ENCODE data around the gene INPPL1. TPM values are rescaled to one million over a fixed set of nuclear protein-coding genes. Genes with fewer than 3 reads are reported as not detected.

Gene INPPL1
- total and polyA plus RNA-seq, 4 donors, result 66.3 to 199 (median 91.6) TPM

DNA sequence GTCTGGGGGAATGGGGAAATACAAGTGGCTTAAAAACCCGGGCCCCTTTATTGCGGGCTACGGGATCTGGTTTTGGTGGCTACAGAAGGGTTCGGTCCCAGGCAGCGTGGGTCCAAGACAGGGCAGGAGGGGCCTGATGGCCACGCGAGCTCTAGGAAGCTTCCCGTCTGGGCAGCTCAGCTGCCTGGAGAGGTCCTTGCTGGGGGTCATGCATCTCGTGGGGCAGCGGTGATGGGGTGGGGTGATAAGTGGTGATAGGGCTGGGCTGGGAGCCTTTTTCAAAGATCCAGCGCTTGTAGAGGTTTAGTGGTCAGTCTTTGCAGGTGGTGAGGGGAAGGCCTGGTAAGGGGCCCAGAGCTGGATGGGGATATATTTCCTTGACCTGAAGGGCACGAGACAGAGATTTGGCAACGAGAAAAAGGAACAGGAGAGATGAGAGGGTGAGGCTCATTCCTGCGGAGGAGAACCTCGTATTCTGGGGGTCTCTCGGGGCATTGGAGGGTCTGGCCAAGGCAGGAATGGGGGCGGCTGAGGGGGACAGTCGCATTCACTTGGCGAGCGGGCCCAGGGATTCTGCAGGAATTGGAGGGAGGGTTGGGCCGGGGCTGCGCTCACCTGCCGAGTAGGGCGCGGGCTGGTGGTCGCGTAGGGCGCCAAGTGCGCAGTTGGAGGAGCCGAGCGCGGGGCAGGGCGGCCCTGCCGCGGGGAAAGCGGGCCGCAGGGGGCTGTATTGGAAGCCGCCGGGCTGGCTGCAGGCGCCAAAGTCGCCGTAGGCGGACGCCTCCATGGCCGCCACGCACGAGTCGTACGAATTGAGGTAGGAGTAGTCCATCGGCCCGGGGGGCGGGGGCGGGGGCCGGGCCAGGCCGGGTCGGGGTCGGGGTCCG is 18.8 kb downstream of the INPPL1 start:
- H3K36me3 ChIP-seq (ENCODE audit: control insufficient read depth in 4 of 4, insufficient read depth in 4 of 4, low read length in 4 of 4), result peaks cover 0 to 1% (median under 1%) of the 10 kb centered on the region in 4 donors
- no peaks in the 10 kb centered on the region for H3K9me3 ChIP-seq (ENCODE audit: control insufficient read depth in 4 of 4, insufficient read depth in 3 of 4, low read length in 3 of 4)
- no peak overlapping the region for H3K4me3 ChIP-seq
- TF ChIP-seq, protein P1, sequence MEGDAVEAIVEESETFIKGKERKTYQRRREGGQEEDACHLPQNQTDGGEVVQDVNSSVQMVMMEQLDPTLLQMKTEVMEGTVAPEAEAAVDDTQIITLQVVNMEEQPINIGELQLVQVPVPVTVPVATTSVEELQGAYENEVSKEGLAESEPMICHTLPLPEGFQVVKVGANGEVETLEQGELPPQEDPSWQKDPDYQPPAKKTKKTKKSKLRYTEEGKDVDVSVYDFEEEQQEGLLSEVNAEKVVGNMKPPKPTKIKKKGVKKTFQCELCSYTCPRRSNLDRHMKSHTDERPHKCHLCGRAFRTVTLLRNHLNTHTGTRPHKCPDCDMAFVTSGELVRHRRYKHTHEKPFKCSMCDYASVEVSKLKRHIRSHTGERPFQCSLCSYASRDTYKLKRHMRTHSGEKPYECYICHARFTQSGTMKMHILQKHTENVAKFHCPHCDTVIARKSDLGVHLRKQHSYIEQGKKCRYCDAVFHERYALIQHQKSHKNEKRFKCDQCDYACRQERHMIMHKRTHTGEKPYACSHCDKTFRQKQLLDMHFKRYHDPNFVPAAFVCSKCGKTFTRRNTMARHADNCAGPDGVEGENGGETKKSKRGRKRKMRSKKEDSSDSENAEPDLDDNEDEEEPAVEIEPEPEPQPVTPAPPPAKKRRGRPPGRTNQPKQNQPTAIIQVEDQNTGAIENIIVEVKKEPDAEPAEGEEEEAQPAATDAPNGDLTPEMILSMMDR (IDR thresholded peaks at IDR 0.05; ENCODE audit: control extremely low read depth, extremely low read depth), result no peak
- DNase-seq (no peak), ATAC-seq (ENCODE audit: insufficient read depth, low FRiP score) (no peak)
- H3K27ac ChIP-seq (ENCODE audit: low read depth in 1 of 2, low read length in 1 of 2), result no peak overlapping the region
- H3K4me1 ChIP-seq (ENCODE audit: control insufficient read depth in 5 of 5, insufficient read depth in 5 of 5, low read length in 5 of 5), result peaks cover 0 to 24% (median 10%) of the 10 kb centered on the region in 5 donors
- H3K27me3 ChIP-seq (ENCODE audit: control insufficient read depth in 3 of 3, insufficient read depth in 3 of 3, low read length in 2 of 3), result peaks cover 0 to 76% (median 69%) of the 10 kb centered on the region in 3 donors
- WGBS, 2 donors, result 15 to 21% methylated on average over 47 to 58 of the region's 58 CpGs
- no peak overlapping the region for H3K9ac ChIP-seq (ENCODE audit: insufficient read depth in 1 of 2, low read length in 2 of 2)

DNA sequence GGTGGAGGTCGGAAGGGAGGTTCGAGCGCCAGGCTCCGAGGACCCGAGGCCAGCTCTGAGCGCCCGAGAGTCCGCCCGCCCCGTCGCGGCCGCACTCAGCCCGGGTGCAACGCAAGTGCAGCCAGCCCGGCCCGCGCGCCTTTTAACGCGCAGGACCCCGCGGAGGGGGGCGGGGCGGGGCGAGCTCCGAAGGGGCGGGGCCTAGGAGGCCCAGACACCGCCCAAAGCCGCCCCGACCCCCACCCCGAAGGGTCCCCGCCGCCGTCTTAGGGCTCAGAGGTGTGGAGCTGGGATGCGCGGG is 19.4 kb downstream of the INPPL1 start, which contains the start of gene PHOX2A:
Gene PHOX2A (minus strand): TSS at position 117 of the 301 bp plus-strand sequence. CDS start 172 bp downstream, outside the sequence.
- Histone ChIP-seq H3K4me3 (no peak within 1 kb of the TSS), H3K9me3 (ENCODE audit: control insufficient read depth in 4 of 4, insufficient read depth in 3 of 4, low read length in 3 of 4) (no peaks in the 10 kb centered on the region), H3K36me3 (ENCODE audit: control insufficient read depth in 4 of 4, insufficient read depth in 4 of 4, low read length in 4 of 4) (no peaks in the 10 kb centered on the region), H3K27ac (ENCODE audit: low read depth in 1 of 2, low read length in 1 of 2) (no peak within 1 kb of the TSS), H3K27me3 (ENCODE audit: control insufficient read depth in 3 of 3, insufficient read depth in 3 of 3, low read length in 2 of 3) (peaks cover 0 to 80% (median 71%) of the 10 kb centered on the region in 3 donors), H3K9ac (ENCODE audit: insufficient read depth in 1 of 2, low read length in 2 of 2) (no peak within 1 kb of the TSS), H3K4me1 (ENCODE audit: control insufficient read depth in 5 of 5, insufficient read depth in 5 of 5, low read length in 5 of 5) (peaks cover 0 to 18% (median 10%) of the 10 kb centered on the region in 5 donors)
- TF ChIP-seq, protein P1 (IDR thresholded peaks at IDR 0.05; ENCODE audit: control extremely low read depth, extremely low read depth), result no peak
- 4 to 6% methylated on average over 24 to 37 of the region's 37 CpGs for WGBS, 2 donors
- ATAC-seq (ENCODE audit: insufficient read depth, low FRiP score) (no peak), DNase-seq (no peak)

DNA sequence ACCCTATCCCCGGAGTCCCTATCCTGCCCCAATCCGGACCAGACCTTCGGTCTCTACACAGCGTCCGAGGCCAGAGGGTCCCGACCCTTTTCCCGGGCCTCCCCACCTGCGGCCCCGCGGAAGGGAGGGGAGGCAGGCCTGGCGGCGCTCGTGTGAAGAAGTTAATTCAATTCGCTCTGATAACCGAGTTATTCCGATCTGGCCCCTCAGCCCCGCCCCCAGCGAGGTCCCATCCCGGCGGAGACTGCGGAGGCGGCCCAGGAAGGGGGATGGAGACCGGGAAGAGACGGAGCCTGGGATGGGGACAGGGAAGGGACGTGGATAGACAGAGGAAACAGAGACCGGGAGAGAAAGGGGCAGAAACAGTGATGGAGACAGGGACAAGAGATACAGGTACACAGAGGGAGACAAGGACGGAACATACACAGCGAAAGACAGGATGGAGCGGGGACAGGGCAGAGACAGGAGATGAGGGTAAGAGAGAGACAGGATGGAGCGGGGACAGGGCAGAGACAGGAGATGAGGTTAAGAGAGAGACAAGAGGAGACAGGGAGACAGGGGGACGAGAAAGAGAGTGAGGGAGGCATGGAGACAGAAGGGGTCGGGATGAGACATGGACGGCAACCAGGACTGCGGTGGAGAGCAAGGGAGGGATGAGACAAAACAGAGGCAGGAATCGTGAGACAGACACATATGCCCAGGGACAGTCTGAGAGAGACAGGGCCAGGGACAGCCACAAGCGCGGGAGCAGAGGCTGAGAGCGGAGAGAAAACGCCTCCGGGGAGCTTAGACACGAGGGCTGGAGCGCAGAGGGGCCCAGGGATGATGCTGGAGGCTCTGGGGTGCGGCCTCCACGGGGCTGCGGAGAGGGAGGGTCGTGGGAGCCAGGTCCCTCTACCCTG is 20.0 kb downstream of the INPPL1 start:
- Histone ChIP-seq H3K9ac (ENCODE audit: insufficient read depth in 1 of 2, low read length in 2 of 2) (no peak overlapping the region), H3K4me3 (no peak overlapping the region), H3K27ac (ENCODE audit: low read depth in 1 of 2, low read length in 1 of 2) (no peak overlapping the region), H3K4me1 (ENCODE audit: control insufficient read depth in 5 of 5, insufficient read depth in 5 of 5, low read length in 5 of 5) (peaks cover 0 to 12% (median 7%) of the 10 kb centered on the region in 5 donors), H3K27me3 (ENCODE audit: control insufficient read depth in 3 of 3, insufficient read depth in 3 of 3, low read length in 2 of 3) (peaks cover 0 to 80% (median 68%) of the 10 kb centered on the region in 3 donors), H3K36me3 (ENCODE audit: control insufficient read depth in 4 of 4, insufficient read depth in 4 of 4, low read length in 4 of 4) (no peaks in the 10 kb centered on the region), H3K9me3 (ENCODE audit: control insufficient read depth in 4 of 4, insufficient read depth in 3 of 4, low read length in 3 of 4) (no peaks in the 10 kb centered on the region)
- ATAC-seq (ENCODE audit: insufficient read depth, low FRiP score) (no peak), DNase-seq (no peak)
- 7 to 8% methylated on average over 46 of the region's 46 CpGs for WGBS, 2 donors
- TF ChIP-seq, protein P1 (IDR thresholded peaks at IDR 0.05; ENCODE audit: control extremely low read depth, extremely low read depth), result no peak

All from lung (tissue), 12 donors.